Medulla oblongata (tissue), 1 donor: ENCODE measurements around the gene NSG2.

ENCODE experiments used
- DNase-seq: peaks from one replicate; pipeline ENCODE4 v3.0.0-alpha.2; 2015; ENCODE audit errors: extremely low spot score

Gene NSG2

DNA sequence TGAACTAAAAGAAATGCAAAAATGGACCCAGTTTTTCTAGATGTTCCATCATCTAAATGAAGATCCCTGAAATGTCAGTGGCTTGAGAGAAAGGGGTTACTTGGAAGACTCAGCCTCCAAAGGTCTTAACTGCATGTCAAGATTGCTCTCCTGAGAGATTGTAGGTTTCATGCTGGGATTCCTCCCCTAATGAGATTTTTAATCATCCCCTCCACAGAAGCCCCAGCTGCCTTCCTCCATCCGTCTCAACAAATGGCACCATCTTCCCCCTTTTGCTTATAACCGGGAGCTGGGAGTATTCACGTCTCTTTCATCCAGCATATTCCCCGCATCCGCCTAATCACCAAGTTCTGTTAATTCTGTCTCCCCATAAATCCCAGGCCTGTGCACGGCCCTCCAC, 104.5 kb downstream of the NSG2 start:
- no peak for DNase-seq

DNA sequence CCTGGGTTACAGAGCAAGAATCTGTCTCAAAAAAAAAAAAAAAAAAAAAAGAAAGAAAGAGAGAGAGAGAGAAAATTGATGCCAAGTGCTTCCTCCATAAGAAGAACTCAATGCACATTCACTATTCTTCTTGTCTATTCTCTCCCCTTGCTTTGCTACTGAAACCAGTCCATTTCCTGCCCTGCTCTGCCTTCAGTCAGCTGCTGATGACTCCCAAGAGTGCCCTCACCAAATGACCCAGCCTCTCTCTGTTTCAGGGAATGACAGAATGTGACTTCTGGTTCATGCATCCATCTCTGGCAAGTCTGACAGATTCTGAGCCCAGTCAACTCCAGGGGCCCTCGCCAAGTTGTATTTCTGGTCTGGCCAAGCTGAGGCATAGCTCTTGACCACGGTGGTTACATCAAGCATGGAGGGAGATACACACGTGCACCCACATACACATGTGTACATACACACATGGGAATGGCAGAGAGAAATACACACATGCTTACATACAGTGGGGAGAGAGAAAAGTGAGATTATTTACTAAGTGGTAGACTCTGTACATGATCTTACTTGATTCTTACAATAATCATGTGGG, 106.2 kb downstream of the NSG2 start:
- no peak for DNase-seq

DNA sequence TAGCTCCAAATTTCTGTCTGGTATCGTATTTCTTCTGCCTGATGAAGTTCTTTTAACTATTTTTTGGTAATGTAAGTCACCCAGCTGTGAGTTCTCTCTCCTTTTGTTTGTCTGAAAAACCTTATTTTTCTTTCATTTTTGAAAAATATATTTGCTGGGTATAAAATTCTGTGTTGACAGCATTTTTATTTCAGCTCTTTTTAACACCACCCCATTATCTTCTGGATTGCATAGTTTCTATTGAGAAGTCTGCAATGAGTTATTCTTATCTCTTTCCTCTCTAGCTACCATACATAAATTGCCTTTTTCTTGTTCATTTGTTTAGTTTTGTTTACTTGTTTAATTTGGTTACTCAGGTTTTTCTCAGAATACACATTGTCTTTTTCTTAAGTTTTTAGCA, 109.1 kb downstream of the NSG2 start:
- DNase-seq = no peak

DNA sequence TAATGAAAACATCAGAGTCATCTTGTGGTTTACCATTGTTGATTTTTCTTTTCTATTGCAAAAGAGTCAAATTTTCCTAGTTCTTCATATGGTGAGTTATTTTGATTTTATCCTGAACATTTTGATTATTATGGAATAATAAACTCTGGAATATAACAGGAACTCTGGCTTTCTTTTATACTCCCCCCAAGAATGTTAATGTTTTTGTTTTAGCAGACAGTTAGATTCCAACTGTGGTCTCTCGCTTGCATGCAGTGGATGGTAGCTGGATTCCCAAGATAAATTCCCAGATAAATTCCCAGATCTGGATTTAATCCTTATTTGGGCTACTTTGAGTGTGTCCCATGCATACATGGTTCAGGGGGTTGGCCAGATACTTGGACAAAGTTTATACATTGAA, 109.8 kb downstream of the NSG2 start:
- DNase-seq = no peak

DNA sequence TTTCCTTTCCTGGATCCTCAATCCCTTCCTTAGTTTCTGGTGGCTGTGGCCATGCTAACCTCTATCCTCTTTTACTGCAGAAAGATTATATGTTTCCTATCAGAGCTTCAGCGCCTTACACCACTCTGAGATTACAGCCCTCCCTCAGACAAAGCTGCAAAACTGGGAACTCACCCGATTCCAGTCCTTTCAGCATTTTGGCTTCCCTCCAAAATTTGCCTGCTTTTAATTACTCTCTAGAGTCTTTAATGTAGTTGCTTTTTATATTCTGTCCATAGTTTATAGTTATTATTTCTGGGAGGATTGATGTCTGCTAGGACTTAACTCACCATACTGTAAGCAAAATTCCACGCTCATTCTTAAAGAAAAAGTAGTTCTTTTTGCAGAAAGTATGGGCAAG, 110.2 kb downstream of the NSG2 start:
- no peak for DNase-seq

DNA sequence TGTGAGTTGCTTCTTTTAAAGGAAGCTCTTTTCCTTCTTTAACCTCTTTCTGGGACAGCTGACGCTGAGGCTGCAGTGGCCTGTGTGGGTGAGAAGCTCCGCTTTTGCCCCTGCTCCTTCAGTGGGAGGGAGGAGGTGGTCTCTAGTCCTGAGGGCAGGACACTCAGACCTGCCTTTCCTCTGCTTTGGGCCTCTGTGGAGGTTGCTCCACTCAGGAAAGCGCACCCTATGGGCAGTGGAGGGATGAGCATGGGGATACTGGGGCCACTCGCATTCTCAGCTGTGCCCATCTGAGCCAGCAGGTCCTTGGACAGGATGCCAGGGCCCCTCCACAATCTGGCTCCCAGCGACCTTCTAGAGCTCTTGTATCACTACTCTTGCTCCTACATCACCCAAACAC, 111.5 kb downstream of the NSG2 start:
- DNase-seq = no peak
